GM18907 (cell line): Measurements from ENCODE around the gene ADCY9.

Experiments
- ATAC-seq: cut with Tn5 transposase; IDR thresholded peaks from one replicate; pipeline ENCODE4 v1.9.1; 2021; ENCODE audit warnings: mild to moderate bottlenecking, moderate library complexity; ENCODE audit not compliant: unreplicated experiment

The ADCY9 gene

DNA sequence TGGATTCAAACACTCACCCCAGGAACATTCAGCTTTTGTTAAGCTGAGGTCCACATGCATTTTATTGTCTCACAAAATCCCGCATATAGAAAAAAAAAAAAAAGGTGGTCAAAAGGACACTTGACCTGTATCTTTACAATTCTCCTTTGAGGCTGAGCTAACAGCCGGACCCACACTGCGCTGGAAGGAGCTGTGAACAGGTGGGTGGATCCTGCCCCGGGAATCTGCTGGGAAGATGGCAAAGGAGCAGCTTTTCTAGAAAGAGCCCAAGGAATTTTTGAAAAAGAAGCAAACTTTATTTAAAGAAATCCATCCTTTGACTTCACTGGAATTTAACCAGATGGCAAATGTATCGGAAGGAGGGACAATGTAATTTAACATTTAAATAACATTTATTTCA, 108.1 kb downstream of the ADCY9 start:
- no peak for ATAC-seq

DNA sequence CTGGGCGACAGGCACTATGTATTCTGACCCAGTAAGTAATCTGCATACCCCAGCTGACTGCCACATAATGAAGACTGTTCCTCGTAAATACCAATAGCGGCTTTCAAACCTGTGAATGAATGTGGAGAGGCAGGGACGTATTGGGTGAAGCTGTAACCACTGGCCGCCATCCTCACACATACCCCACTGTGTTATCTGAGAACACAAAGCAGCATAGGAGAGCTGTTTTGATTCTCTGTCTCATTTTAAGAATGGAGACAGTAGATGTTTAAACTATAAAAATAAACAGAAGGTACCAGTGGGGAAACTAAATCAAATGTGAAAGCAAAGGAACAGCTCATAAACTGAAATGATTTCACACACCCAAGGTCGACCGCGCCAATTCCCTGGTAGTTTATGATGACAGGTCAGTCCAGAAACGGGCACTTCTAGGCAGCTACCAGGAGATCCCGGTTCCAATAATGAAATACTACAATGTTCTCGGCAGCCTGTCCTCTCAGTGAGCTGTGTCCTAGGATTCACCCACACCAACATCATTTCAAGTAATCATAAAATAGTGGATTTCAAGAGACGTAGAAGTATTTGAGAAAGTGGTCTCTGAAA, 109.7 kb downstream of the ADCY9 start:
- no peak for ATAC-seq

DNA sequence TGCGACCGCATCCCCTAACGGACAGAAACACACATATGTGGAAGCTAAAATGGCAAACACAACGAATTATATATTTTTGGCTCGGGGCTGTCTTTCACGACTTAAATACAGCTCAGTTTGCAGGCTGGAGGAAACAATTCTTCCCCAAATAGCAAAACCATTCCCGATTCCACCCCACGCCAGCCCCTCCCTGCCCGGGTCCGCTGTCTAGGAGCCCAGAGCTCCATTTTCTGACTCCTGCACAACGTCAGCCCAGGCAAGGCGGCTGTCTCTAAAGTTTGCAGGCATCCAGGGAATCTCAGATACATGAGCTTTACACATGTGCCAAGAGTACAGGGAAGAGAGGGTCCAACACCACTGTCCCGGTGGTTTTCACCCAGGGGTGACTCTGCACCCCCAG, 110.5 kb downstream of the ADCY9 start:
- no peak for ATAC-seq

DNA sequence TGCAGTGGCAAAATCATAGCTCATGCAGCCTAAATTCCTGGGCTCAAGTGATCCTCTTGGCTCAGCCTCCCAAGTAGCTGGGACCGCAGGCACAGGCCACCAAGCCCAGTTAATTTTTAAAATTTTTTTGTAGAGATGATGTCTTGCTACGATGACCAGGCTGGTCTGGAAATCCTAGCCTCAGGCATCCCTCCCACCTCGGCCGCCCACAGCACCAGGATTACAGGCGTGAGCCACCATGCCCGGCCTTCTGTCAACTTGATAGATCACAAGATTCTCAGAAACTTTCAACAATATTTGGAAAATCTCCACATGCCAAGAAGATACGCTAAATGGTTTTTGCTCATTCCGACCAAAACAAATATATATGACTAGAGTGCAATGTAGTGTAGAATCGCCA, 111.0 kb downstream of the ADCY9 start:
- ATAC-seq: no peak

DNA sequence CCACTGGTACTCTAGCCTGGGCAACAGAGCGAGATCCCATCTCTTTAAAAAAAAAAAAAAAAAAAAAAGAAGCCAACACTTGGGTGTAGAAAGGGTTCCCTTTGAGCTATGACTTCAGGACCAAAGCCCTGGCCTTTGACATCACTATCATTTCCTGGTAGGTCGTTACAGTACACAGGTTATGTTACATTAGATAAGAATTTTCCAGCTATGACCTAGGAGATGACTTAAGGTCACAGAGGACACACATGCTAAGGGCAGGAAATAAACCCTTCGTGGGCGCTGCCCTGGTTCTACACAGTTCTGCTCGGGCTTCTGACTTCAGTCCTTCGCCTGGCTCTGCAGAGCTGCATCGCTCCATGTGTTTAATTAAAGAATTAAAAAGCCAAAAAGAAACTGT, 112.0 kb downstream of the ADCY9 start:
- ATAC-seq: no peak

DNA sequence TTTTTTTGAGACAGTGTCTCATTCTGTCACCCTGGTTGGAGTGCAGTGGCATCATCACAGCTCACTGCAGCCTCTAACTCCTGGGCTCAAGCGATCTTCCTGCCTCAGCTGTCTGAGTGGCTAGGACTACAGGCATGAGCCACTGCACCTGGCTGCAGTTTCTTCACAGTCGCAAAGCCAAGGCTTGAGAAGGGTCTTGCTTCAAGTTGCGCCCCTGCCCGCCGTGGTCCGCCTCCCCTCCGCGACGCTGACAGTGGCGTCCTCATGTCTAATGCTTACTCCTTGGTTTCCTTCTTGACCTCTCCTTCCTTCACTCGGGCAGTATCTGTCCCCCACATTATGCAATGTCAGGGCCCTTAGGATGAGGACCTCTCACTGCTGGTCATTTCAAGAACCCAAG, 112.7 kb downstream of the ADCY9 start:
- no peak for ATAC-seq

DNA sequence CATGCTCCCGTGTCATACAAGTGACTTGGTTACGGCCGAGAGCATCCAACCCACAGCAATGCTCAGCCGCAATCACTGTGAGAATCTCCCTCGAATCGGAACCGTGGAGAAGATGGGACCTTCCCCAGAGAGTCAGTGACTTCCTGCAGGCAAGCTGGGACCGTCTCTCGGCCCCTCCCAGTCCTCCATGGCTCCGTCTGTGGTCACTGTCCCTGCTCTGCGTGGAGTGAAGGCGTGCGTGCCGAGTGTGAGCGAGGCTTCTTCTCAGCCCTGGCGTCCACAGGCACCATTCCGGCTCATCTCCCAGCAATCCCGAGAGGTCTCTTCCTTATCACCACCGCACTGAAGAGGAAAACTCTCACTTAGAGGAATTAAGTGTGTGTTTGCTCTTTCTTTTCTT, 113.1 kb downstream of the ADCY9 start:
- no peak for ATAC-seq

DNA sequence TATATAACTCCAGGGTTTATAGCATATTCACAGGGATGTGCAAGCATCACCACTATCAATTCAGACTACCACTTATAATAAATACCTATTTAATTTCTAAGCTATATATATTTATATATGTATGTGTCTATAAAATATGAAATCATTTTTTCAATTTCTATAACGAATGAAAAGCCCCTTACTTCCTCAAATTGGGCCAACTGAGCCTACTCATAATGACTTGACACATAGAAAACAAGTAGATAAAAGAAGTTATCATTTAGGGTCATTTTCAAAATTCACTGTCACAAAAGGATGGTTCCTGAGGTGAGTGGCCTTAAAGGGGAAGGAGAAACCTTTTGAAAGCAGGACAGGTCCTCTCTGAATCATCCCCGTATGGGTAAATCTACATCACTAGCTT, 114.1 kb downstream of the ADCY9 start:
- ATAC-seq: no peak

DNA sequence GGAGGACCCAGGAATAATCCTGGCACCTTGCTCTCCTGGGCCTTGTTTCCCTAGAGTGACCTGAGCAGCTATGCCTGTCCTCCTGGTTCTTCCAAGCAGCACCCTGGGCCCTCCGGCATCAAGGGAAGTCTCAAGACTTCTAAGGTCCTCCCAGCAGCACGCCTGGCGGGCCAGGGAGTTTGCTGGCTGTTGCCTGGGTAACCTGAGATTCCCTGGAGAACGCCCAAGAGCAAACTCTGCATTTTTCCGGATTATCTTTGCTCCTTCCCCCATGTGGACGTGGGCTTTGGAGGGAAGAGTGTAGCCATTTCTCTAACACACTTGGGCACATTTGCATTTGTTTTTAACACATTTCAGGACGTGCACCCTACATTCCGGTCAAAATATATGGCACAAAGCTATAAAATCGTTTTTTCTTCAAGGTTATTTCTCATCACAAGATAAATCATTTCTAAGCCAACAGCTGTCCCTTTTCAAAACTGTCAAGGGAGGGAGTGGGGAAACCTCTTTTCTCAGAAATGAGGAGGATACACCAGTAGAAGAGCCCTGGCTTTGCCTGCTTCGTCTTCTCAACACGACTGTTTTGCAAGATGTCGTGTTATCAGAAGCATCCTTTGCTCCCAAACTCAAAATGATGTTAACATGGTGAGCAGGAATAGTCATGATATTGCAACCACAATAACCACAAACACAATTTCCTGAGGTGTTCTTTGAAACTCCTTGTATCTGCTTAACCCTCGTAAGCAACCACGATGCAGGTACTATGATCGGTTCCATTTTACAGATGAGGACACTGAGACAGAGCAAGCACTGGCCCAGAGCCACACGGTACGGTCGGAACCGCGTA, 116.5 kb downstream of the ADCY9 start:
- no peak for ATAC-seq

DNA sequence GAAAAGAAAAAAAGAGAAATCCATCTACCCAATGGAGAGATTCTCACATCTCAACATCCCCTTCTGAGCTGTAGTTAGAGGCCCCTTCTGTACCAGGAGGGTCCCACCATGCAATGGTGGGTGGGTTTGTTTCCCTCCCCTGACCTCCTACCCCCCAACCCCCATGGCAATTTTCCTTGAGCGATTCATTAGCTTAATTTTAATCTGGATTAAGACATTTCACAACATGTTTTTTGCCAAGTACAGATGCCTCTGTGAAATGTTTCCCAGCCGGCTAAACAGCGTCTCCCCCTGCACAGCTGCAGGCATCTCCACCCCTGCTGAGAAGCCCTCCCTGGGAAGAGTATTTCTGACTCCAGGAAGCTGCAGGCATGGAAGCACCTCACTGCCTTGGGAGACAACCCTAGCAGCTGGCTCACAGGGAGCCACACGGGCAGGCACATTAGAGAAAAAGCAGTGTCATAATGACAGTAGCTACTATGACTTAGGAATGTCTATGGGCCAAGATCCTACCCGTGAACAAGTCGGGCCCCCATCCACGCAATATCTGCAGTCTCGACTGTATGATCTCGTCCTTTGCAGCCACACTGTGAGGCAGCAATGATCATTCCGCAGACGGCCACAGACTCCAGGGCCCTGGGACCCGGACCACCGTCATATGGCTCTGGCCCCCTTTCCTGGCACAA, 117.3 kb downstream of the ADCY9 start:
- ATAC-seq: no peak

DNA sequence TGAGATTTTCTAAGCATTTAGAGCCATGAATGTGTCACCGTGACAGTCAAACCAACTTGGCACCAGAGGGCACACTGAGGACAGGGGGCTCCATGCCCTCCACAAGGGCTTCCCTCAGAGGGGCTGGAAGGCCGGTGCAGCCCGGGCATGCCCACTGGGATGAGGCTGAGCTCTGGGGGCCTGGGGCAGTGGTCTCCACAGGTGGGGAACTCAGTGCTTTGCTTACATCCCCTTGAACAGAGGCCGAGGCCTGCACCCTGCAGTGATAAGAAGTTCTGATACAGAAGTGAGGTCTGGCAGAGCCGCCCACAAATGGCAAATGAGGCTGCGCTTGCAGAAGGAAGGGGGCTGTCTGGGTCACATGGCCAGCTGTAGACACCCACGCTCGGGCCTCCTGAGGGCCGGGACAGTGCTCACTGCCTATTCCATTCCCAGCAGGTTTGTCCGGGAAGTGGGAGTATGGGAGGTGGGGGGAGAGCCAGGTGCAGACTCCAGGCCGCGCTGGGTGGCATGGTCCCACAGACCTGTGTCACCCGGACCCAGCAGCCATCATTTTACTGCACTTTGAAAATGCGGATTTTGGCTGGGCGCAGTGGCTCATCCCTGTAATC, 118.9 kb downstream of the ADCY9 start:
- ATAC-seq: no peak

DNA sequence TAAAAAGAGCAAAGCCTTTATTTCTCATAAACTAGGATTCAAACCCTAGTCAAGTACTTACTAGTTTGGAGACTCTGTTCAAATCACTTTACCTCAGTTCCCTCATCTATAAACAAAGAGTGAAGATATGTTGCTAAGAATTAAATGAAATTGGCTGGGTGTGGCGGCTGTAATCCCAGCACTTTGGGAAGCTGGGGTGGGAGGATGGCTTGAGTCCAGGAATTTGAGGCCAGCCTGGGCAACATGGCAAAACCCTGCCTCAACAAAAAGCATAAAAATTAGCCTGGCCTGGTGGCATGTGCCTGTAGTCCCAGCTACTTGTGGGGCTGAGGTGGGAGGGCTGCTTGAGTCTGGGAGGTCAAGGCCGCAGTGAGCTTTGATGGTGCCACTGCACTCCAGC, 121.2 kb downstream of the ADCY9 start:
- ATAC-seq: no peak

DNA sequence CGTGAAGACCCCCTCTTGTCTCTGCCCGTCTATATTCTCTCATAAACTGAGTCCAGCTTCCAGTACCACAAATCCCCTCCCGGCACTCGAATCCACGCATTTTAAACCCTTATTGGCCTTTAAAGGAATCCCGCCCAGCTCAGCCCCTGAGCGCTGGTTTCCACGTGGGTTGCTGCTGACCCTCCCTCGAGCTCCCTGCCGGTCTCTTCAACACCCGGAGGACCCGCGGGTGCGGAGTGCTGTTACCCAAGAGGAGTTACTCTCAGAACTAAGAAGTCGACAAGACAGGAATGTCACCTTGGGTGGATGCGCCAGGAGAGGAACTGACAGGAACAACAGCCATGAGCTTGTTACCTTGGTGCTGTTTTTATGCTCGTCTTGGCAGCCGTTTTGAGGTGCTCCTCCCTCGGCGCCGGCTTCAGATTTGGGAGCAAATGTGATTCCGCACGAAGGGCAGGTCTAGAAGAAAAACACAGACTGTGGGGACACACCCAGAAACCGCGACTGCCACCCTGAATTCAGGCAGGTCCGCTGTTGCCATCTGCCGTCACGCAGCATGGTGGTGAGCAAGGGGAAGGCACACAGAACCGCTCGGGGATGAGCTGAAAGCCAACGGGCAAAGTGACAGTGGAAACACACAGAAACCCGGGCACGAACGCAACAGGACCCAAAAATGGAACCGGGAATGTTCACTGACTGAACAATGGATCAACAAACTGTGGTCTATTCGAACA, 123.0 kb downstream of the ADCY9 start:
- no peak for ATAC-seq

DNA sequence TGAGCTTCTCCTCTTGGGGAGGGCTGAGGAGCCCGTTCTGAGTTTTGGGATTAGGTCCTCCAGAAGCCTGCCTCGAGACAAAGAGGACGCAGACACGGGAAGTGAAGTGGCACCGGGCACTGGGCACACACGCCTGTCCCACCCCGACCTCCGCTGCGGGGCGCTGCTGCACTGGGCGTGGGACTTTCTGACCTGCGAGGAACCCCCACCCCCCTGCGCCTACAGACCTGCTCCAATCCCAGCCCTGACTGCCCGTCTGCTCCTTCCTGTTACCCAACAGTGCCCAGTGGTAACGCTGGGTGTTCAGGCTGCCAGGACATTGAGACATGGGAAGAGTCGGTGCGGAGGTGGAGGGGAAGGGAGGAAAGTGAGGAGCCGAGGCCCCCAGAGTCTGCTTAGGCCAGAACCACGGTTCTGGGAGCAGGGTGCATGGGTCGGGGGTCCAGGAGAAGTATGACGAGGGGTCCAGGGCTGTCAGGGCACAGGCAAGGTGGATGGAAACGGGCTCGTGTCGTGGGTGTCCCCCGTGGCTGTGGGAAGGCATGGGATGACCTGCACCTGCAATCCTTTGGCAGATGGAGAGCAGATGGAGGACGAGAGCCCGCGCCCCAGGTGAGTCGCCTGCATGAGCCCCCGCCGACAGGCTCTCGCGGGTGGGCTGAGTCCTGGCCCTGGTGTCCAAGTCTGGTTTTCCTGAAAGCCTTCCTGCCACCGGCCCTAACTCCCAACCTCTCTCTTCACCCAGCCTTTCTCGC, 123.8 kb downstream of the ADCY9 start:
- ATAC-seq: no peak

DNA sequence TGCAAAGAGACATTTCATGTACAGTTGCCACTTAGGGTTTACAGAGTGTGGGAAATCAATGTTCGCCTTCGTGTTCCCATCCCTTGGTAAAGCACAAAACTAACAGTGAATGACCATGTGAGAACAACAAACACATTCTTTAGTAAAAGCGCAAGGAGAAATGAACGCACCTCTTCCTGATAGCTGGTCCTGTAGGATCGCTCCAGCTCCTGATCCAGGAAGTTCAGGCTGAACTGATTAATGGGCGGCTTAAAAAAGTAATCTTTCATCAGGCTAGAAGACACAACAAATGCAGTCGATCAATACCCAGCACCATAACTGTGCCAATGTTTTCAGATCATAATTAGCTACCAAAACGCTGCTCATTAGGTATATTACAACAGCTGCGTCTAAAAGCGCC, 127.4 kb downstream of the ADCY9 start:
- no peak for ATAC-seq

DNA sequence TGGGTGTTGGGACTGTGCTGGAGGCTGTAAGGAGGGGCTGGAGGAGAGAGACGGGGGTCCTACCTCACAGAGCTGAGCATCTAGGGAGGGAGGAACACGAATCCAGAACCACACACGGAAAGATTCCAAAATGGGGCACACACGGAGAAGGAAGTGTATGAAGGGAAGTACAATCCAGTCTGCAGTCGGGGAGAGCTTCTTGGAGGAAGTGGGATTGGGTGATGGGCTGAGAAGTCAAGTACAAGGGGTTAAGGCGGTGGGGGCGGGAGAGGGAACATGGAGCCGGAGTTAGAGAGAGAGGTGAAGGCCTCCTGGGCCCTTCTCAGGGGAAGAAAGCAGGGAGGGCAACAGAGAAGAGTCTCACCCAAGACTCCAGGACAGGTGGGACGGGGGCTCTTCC, 128.2 kb downstream of the ADCY9 start:
- no peak for ATAC-seq

DNA sequence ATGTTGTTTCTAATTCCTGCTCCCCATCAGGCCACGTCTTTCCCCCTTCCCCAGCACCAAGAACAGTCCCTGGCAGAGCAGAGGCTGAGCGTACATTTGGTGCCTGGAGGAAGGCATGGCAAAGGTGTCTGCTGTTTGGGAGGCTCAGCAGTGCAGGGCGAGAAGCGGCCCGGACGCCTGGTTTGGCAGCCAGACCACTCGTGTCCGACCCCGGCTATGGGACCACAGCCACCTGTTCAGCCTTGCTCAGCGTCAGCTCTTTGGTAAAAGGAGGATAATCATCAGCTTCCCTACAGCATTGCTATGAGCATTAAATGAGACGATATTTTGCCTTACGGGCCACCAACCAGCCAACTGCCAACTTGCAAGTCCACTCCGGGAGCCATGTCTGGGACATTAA, 129.0 kb downstream of the ADCY9 start:
- no peak for ATAC-seq

DNA sequence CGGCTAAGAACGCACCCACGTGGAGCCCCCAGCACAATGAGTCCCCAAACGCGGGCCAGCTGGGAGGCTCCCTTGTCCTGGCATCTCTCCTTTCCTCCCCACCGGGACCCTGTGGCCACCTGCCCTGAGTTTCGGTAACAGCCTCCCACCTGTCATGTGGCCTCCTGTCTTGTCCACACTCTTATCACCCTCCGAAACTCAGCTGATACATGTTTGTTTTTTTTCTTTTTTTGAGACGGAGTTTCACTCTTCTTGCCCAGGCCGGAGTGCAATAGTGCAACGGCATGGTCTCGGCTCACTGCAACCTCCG, 130.1 kb downstream of the ADCY9 start:
- no peak for ATAC-seq

DNA sequence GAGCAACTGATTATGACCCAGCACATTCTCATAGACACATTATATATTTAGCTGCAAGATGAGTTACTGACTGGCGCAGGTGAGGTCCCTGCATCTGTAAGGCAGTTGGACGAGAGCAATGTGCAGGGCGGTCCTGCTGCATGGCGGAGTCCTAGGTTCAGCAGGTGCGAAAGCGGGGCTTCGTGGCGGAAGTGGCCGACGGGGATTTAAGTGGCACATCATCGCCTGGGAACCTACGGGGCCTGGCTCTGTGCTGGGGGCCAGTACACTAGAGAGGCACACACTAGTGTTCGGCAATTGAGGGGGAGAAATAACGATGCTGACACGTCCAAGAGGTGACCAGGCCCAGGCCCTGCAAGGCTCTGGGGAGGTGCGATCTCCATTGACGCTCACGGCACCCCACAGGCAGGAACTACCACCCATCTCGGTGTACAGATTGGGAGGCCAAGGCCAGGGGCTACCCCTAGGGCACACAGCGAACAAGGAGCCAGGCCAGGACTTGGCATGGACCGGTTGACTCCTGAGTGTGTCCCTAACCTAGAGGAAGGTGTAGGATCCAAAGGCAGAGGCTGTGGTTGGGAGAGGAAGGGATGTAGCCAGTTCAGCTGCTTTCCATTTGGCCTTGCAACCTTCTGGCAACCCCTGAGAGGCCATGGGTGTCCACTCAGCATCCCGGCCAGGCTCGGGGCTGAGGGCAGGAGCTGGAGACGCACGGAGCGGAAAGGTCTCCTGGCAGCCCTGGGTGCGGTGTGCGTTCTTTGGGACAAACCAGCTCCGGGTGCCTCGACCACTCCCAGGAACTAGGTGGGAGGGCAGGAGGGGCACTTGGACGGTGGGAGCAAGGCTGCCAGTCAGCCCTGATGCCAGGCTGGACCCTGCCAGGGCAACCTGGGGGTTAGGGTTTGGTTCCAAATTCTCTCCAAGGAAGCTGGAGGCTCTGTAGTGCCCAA, 131.9 kb downstream of the ADCY9 start:
- ATAC-seq: no peak
